Smooth muscle cell (in vitro differentiated cells): ENCODE measurements around the gene PCSK5. TPM values are rescaled to one million over a fixed set of nuclear protein-coding genes. Genes with fewer than 3 reads are reported as not detected.

Experiments used
- DNase-seq: peaks from one replicate; lab custom pipeline; 2025; ENCODE audit not compliant: unreplicated experiment; lab: John Stamatoyannopoulos, UW
- H2AFZ ChIP-seq: fragments of 200-600 bp; sonication (generic); 2 replicates; pipeline ENCODE4 v1.6.0; 2016; ENCODE audit warnings: antibody characterized with exemption, low read depth, mild to moderate bottlenecking
- H3F3A ChIP-seq: fragments of 200-600 bp; sonication (generic); 2 replicates; pipeline ENCODE4 v1.6.0; 2017; ENCODE audit warnings: antibody characterized with exemption, low read depth
- H3K27ac ChIP-seq: fragments of 200-600 bp; sonication (generic); 2 replicates; pipeline ENCODE4 v1.5.1; 2016; ENCODE audit warnings: low read depth, mild to moderate bottlenecking
- H3K27me3 ChIP-seq: fragments of 200-600 bp; sonication (generic); 2 replicates; pipeline ENCODE4 v1.6.1; 2016; ENCODE audit warnings: low read depth, mild to moderate bottlenecking
- H3K36me3 ChIP-seq: fragments of 200-600 bp; sonication (generic); 2 replicates; pipeline ENCODE4 v1.5.1; 2016; ENCODE audit warnings: low read depth
- H3K4me1 ChIP-seq: fragments of 200-600 bp; sonication (generic); 2 replicates; pipeline ENCODE4 v1.5.1; 2016; ENCODE audit warnings: low read depth
- H3K4me2 ChIP-seq: fragments of 200-600 bp; sonication (generic); 2 replicates; pipeline ENCODE4 v1.6.0; 2016; ENCODE audit warnings: mild to moderate bottlenecking
- H3K4me3 ChIP-seq: fragments of 200-600 bp; sonication (generic); 2 replicates; pipeline ENCODE4 v1.5.1; 2016; ENCODE audit warnings: mild to moderate bottlenecking
- H3K79me2 ChIP-seq: fragments of 200-600 bp; sonication (generic); 2 replicates; pipeline ENCODE4 v1.6.0; 2016; ENCODE audit warnings: low read depth, mild to moderate bottlenecking
- H3K9ac ChIP-seq: fragments of 200-600 bp; sonication (generic); 2 replicates; pipeline ENCODE4 v1.6.0; 2016; ENCODE audit warnings: low read depth
- H3K9me3 ChIP-seq: fragments of 200-600 bp; sonication (generic); replicated peaks from 2 replicates; pipeline ENCODE4 v1.5.1; 2016; ENCODE audit warnings: low read depth
- H4K20me1 ChIP-seq: fragments of 200-600 bp; sonication (generic); 2 replicates; pipeline ENCODE4 v1.6.0; 2016; ENCODE audit warnings: low read depth
- CTCF ChIP-seq: fragments of 200-600 bp; sonication (generic); IDR thresholded peaks from 2 replicates; pipeline ENCODE4 v1.5.1; 2017; ENCODE audit warnings: borderline replicate concordance, mild to moderate bottlenecking, antibody characterized with exemption; ENCODE audit not compliant: insufficient read depth, poor library complexity, severe bottlenecking
- whole genome bisulfite sequencing: methylation state at CpG from one replicate; pipeline ENCODE4 v1.1.7; 2016; ENCODE audit warnings: low lambda C conversion rate; 5-methylcytosine and 5-hydroxymethylcytosine counted together
- polyA plus RNA-seq: library from polyadenylated mRNA; unstranded; fragments of >200 nt; fragmentation: Nextera tagmentation; extraction: Ambion mirVana; gene quantifications from 2 replicates; pipeline ENCODE4 v1.2.1, GENCODE V29; 2016
- total RNA-seq: library from RNA; depleted of rRNA; stranded (reverse); fragments of >200 nt; gene quantifications from 2 replicates; pipeline ENCODE4 v1.2.3, GENCODE V29; 2014

Gene PCSK5
- total and polyA plus RNA-seq, 2 experiments from 2014 or later: 2.3 to 2.8 TPM

GRCh38 chr9:76150013-76150412 lies 259.5 kb downstream of the PCSK5 start:
- no peak for DNase-seq
- no peaks in the 10 kb centered on the region for H3K9me3 ChIP-seq
- no peak overlapping the region for H3K4me2 ChIP-seq
- TF ChIP-seq CTCF: no peak
- WGBS: 69% methylated on average over 6 of the region's 6 CpGs
- H3K4me3 ChIP-seq: no peak overlapping the region
- H3K27ac ChIP-seq: no peak overlapping the region
- H3K4me1 ChIP-seq: no peaks in the 10 kb centered on the region
- H4K20me1 ChIP-seq: no peaks in the 10 kb centered on the region
- no peaks in the 10 kb centered on the region for H3K27me3 ChIP-seq
- H3K36me3 ChIP-seq: no peaks in the 10 kb centered on the region
- no peaks in the 10 kb centered on the region for H3F3A ChIP-seq
- H3K79me2 ChIP-seq: no peaks in the 10 kb centered on the region
- no peak overlapping the region for H3K9ac ChIP-seq
- no peak overlapping the region for H2AFZ ChIP-seq

- Histone ChIP-seq H2AFZ (no peak overlapping the region), H3K27me3 (no peaks in the 10 kb centered on the region), H3K4me3 (no peak overlapping the region), H3F3A (no peaks in the 10 kb centered on the region), H3K36me3 (no peaks in the 10 kb centered on the region), H3K79me2 (no peaks in the 10 kb centered on the region), H3K4me2 (no peak overlapping the region), H3K27ac (no peak overlapping the region), H4K20me1 (no peaks in the 10 kb centered on the region), H3K4me1 (no peaks in the 10 kb centered on the region), H3K9ac (no peak overlapping the region), H3K9me3 (no peaks in the 10 kb centered on the region)
- no peak for TF ChIP-seq CTCF
- WGBS: 72% methylated on average over 5 of the region's 5 CpGs
- DNase-seq: no peak
Measured at GRCh38 chr9:76151267-76151666, 260.8 kb downstream of the PCSK5 start.

GRCh38 chr9:76153339-76153738 lies 262.9 kb downstream of the PCSK5 start:
- H3F3A ChIP-seq: no peaks in the 10 kb centered on the region
- 92% methylated on average over 6 of the region's 6 CpGs for WGBS
- no peaks in the 10 kb centered on the region for H3K79me2 ChIP-seq
- no peak overlapping the region for H3K4me3 ChIP-seq
- no peaks in the 10 kb centered on the region for H3K27me3 ChIP-seq
- no peaks in the 10 kb centered on the region for H3K36me3 ChIP-seq
- no peak overlapping the region for H3K4me2 ChIP-seq
- no peak overlapping the region for H3K9ac ChIP-seq
- H3K9me3 ChIP-seq: no peaks in the 10 kb centered on the region
- TF ChIP-seq CTCF: no peak
- no peak overlapping the region for H3K27ac ChIP-seq
- no peak overlapping the region for H2AFZ ChIP-seq
- no peaks in the 10 kb centered on the region for H3K4me1 ChIP-seq
- no peak for DNase-seq
- no peaks in the 10 kb centered on the region for H4K20me1 ChIP-seq

- H3K36me3 ChIP-seq: no peaks in the 10 kb centered on the region
- 96% methylated on average over 8 of the region's 8 CpGs for WGBS
- no peak overlapping the region for H3K4me3 ChIP-seq
- no peaks in the 10 kb centered on the region for H3K27me3 ChIP-seq
- H3K4me2 ChIP-seq: no peak overlapping the region
- no peak overlapping the region for H3K27ac ChIP-seq
- no peaks in the 10 kb centered on the region for H4K20me1 ChIP-seq
- H3K9me3 ChIP-seq: no peaks in the 10 kb centered on the region
- no peak for TF ChIP-seq CTCF
- no peaks in the 10 kb centered on the region for H3F3A ChIP-seq
- DNase-seq: no peak
- H3K79me2 ChIP-seq: no peaks in the 10 kb centered on the region
- no peak overlapping the region for H2AFZ ChIP-seq
- H3K9ac ChIP-seq: no peak overlapping the region
- H3K4me1 ChIP-seq: no peaks in the 10 kb centered on the region
Measured at GRCh38 chr9:76153902-76154629, 263.6 kb downstream of the PCSK5 start.
